GM20000 (cell line): ENCODE results near the gene PPL.
A peak's percentile ranks its signal among the peaks of the same experiment; 100 is the strongest.
"Not testable (repeated sequence)": the region's sequence is repeated elsewhere in the genome, so short reads cannot be mapped to it uniquely, and the experiment has no call there.

Experiments used
- DNase-seq: peaks from one replicate; pipeline ENCODE4 v3.0.0; 2012; ENCODE audit warnings: low spot score
- CTCF ChIP-seq: IDR thresholded peaks from 2 replicates; pipeline ENCODE4 v1.5.1; 2012; ENCODE audit warnings: mild to moderate bottlenecking, control low read depth; ENCODE audit errors: extremely low read depth, missing control alignments

The PPL gene

DNA sequence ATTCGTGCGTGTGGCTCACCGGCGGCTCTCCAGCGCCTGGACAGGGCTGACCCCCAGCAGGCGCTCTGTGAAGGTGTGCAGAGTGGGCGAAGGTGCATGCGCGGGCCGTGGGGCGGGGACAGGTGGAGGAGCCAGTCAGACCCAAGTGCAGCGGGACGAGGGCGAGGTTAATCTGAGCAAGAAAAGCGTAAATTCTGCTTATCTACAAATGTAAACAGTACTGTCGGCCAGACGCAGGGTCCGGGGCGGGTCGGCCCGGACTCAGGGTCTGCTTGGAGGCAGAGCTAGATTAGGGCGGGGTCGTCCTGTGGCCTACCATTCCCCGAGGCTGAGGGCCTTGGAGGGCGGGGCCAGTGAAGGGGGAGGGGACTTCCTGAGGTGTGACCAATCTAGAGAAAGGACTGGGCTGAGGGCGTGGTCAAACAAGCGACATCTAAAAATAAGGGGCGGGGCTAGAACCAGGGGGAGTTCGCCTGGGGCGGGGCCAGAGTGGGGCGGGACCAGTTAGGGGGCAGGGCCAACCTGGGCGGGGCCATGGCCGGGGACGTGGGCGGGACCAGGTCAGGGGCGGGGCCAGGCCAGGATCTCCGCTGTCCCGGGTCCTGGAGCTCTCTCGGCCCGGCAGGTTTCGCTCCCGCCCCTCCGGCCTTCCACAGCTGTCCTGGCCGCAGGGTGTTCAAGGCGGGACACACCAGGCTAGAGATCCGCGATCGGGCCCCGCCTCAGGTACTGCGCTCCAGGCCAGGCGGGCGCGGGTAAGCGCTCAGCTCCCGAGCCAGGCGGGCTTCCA lies 21.0 kb upstream of the PPL start, which contains the start of gene SEC14L5:
Gene SEC14L5, plus strand, starts transcription at position 611 of the 790 bp plus-strand sequence. CDS start 994 bp downstream, outside the sequence.
- peak; percentile 99 for DNase-seq
- no peak for TF ChIP-seq CTCF

- TF ChIP-seq CTCF, result no peak
These were observed 20.4 kb upstream of the PPL start for GRCh38 chr16:4957420-4957719.

DNA sequence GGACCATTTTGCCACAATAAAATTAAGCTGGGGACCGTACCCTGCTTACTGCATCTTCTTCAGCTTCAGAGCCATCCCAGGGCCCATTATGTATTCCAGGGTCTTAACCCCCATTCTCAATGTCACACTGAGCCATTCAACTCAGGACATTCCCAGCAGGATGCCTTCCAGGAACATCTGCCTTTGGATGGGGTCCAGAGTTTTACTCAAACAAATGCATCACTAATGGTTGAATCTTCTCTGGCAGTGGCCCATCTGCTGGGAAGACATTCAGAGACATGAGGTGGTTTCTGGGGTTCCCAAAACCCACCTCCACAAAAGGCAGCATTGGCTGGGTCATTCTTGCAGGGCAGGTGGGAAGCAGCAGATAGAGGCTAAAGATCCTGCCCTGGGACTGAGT lies 17.8 kb upstream of the PPL start:
- no peak for TF ChIP-seq CTCF
- DNase-seq, result no peak

More at GRCh38 chr16:4957420-4957719, 20.4 kb upstream of the PPL start:
- no peak for DNase-seq

- DNase-seq, result not testable (repeated sequence)
These were observed 14.6 kb upstream of the PPL start for GRCh38 chr16:4951583-4951982.

DNA sequence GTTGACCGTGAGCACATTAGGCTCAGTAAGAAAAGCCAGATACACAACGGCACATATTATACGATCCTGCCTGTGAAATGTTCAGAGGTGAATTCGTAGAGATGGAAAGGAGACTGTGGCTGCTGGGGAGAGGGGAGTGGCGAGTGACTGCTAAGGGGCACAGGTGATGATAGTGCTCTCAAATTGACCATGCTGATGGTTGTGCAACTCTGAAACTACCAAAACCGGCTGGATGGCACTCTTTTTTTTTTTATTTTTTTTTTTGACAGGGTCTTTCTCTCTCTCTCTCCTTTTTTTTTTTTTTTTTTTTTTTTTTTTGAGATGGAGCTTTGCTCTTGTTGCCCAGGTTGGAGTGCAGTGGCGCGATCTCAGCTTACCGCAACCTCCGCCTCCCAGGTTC lies 13.0 kb upstream of the PPL start:
- no peak for DNase-seq
- TF ChIP-seq CTCF, result no peak

- no peak for TF ChIP-seq CTCF
- DNase-seq, result no peak
These were observed 12.2 kb upstream of the PPL start for GRCh38 chr16:4948903-4949766.

- no peak for DNase-seq
- TF ChIP-seq CTCF, result no peak
These were observed 11.0 kb upstream of the PPL start for GRCh38 chr16:4947722-4948503.
